Neural cell (in vitro differentiated cells): Measurements from ENCODE around the gene SLC30A7.

ENCODE experiments used
- EP300 ChIP-seq: fragments of 450-650 bp; conservative IDR thresholded peaks from 2 replicates; pipeline ENCODE4 v1.6.1; 2014; ENCODE audit warnings: antibody characterized with exemption, mild to moderate bottlenecking, moderate library complexity; ENCODE audit not compliant: poor library complexity, severe bottlenecking
- POLR2AphosphoS5 ChIP-seq: IDR thresholded peaks from 2 replicates; pipeline ENCODE4 v1.6.1; 2012
- REST ChIP-seq: IDR thresholded peaks from 2 replicates; pipeline ENCODE4 v1.6.1; 2012; ENCODE audit warnings: borderline replicate concordance
- TF ChIP-seq, protein P1 (sequence below): fragments of 450-650 bp; IDR thresholded peaks from 2 replicates; pipeline ENCODE4 v1.5.1; 2014; ENCODE audit warnings: antibody characterized with exemption, mild to moderate bottlenecking, moderate library complexity; ENCODE audit not compliant: poor library complexity, severe bottlenecking

GRCh38 chr1:100924212-100924611, 28.3 kb downstream of the SLC30A7 start:
- TF ChIP-seq, protein P1, sequence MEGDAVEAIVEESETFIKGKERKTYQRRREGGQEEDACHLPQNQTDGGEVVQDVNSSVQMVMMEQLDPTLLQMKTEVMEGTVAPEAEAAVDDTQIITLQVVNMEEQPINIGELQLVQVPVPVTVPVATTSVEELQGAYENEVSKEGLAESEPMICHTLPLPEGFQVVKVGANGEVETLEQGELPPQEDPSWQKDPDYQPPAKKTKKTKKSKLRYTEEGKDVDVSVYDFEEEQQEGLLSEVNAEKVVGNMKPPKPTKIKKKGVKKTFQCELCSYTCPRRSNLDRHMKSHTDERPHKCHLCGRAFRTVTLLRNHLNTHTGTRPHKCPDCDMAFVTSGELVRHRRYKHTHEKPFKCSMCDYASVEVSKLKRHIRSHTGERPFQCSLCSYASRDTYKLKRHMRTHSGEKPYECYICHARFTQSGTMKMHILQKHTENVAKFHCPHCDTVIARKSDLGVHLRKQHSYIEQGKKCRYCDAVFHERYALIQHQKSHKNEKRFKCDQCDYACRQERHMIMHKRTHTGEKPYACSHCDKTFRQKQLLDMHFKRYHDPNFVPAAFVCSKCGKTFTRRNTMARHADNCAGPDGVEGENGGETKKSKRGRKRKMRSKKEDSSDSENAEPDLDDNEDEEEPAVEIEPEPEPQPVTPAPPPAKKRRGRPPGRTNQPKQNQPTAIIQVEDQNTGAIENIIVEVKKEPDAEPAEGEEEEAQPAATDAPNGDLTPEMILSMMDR, result no peak
- TF ChIP-seq EP300, result no peak
- no peak for TF ChIP-seq REST
- TF ChIP-seq POLR2AphosphoS5, result no peak
